ENCODE data around the gene SYNGAP1.

GRCh38 chr6:33430334-33430733 is 10.5 kb downstream of the SYNGAP1 start:
- TF ChIP-seq, protein P1, sequence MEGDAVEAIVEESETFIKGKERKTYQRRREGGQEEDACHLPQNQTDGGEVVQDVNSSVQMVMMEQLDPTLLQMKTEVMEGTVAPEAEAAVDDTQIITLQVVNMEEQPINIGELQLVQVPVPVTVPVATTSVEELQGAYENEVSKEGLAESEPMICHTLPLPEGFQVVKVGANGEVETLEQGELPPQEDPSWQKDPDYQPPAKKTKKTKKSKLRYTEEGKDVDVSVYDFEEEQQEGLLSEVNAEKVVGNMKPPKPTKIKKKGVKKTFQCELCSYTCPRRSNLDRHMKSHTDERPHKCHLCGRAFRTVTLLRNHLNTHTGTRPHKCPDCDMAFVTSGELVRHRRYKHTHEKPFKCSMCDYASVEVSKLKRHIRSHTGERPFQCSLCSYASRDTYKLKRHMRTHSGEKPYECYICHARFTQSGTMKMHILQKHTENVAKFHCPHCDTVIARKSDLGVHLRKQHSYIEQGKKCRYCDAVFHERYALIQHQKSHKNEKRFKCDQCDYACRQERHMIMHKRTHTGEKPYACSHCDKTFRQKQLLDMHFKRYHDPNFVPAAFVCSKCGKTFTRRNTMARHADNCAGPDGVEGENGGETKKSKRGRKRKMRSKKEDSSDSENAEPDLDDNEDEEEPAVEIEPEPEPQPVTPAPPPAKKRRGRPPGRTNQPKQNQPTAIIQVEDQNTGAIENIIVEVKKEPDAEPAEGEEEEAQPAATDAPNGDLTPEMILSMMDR (IDR thresholded peaks at IDR 0.05; ENCODE audit: control extremely low read depth in 1 of 3, insufficient read depth in 1 of 3, low read depth in 1 of 3, low read length in 3 of 3), result no peak
- TF ChIP-seq FOSL1 (IDR thresholded peaks at IDR 0.05; ENCODE audit: insufficient read depth, low read depth, low read length) (no peak), SIX5 (IDR thresholded peaks at IDR 0.05; ENCODE audit: low read depth, low read length) (no peak), CHD1 (IDR thresholded peaks at IDR 0.05; ENCODE audit: low read depth, low read length) (no peak), CEBPB (IDR thresholded peaks at IDR 0.05; ENCODE audit: low read depth, low read length) (no peak), RBBP5 (IDR thresholded peaks at IDR 0.05; ENCODE audit: borderline replicate concordance, low read depth, low read length) (no peak), EZH2 (IDR thresholded peaks at IDR 0.05; ENCODE audit: low read depth, low read length, severe bottlenecking) (no peak), POLR2AphosphoS5 (IDR thresholded peaks at IDR 0.05; ENCODE audit: low read depth, low read length) (no peak), JUND (IDR thresholded peaks at IDR 0.05; ENCODE audit: low read length) (no peak), PHF8 (conservative IDR thresholded peaks at IDR 0.05; ENCODE audit: low read depth, low read length) (no peak), MAFK (IDR thresholded peaks at IDR 0.05; ENCODE audit: low read depth, low read length) (no peak)
